Amniotic epithelial cell (primary cell): ENCODE data around the gene ZNF829.

Experiments used
- DNase-seq: peaks from one replicate; pipeline ENCODE4 v3.0.0-alpha.2; 2010; ENCODE audit warnings: low read depth

Gene ZNF829

GRCh38 chr19:36915992-36916830, at the start of gene ZNF829, which contains the start of gene ZNF568:
TSS of gene ZNF829 (minus strand) at chr19:36916291. CDS start at chr19:36915167, 1,124 bp downstream.
TSS of gene ZNF568 (plus strand) at chr19:36916332. CDS start at chr19:36922771, 6,439 bp downstream.
- DNase-seq: peak; percentile 83

- DNase-seq: no peak
These were observed 47.2 kb upstream of the ZNF829 start for GRCh38 chr19:36963280-36963679.

- no peak for DNase-seq
These were observed 46.3 kb upstream of the ZNF829 start for GRCh38 chr19:36962346-36962745.

GRCh38 chr19:36950335-36951119, 34.4 kb upstream of the ZNF829 start:
- peak; percentile 13 for DNase-seq

GRCh38 chr19:36939153-36939552, 23.1 kb upstream of the ZNF829 start:
- DNase-seq: peak; percentile 5

- no peak for DNase-seq
These were observed 15.6 kb upstream of the ZNF829 start for GRCh38 chr19:36931684-36932083.

- DNase-seq: no peak
These were observed 2.0 kb upstream of the ZNF829 start for GRCh38 chr19:36918090-36918489.

GRCh38 chr19:36916991-36917390, 900 bp upstream of the ZNF829 start:
- peak; percentile 13 for DNase-seq

GRCh38 chr19:36898422-36898821, 17.7 kb downstream of the ZNF829 start:
- no peak for DNase-seq

- DNase-seq: peak; percentile 7
These were observed 21.2 kb downstream of the ZNF829 start for GRCh38 chr19:36894849-36895383.

GRCh38 chr19:36891768-36892357, 24.2 kb downstream of the ZNF829 start:
- DNase-seq: peak; percentile 5

- DNase-seq: peak; percentile 2
These were observed 38.8 kb downstream of the ZNF829 start for GRCh38 chr19:36876993-36877938.

- DNase-seq: no peak
These were observed 64.2 kb downstream of the ZNF829 start for GRCh38 chr19:36851898-36852297.

- peak; percentile 94 for DNase-seq
These were observed 65.3 kb downstream of the ZNF829 start, which contains the start of gene ZNF345 for GRCh38 chr19:36850559-36851442. TSS of gene ZNF345 (plus strand) at chr19:36850876. CDS start at chr19:36876831, 25,955 bp downstream.

- DNase-seq: peak; percentile 89
These were observed 66.2 kb downstream of the ZNF829 start for GRCh38 chr19:36849701-36850558.

- no peak for DNase-seq
These were observed 68.1 kb downstream of the ZNF829 start for GRCh38 chr19:36847968-36848367.

- DNase-seq: no peak
These were observed 77.2 kb downstream of the ZNF829 start for GRCh38 chr19:36838784-36839324.
